Tibial artery (tissue), 4 donors: ENCODE data around the gene C19orf47.

Experiments
- DNase-seq, 2 donors: peaks; one replicate each; pipeline ENCODE4 v3.0.0-alpha.2; 2019
- H3K27ac ChIP-seq, 2 donors: fragments of 200-600 bp; sonication (generic) in 1 of 2; 1 replicate in 1 of 2; 2 replicates in 1 of 2; pipeline ENCODE4 v1.5.1; 2018 to 2019; ENCODE audit warnings: mild to moderate bottlenecking in 1 of 2
- H3K27me3 ChIP-seq, 2 donors: fragments of 200-600 bp; sonication (generic) in 1 of 2; one replicate each; pipeline versions ENCODE4 v1.5.1 to v1.6.0; 2016 to 2019
- H3K36me3 ChIP-seq, 3 donors: fragments of 200-600 bp; sonication (generic) in 2 of 3; one replicate each; pipeline ENCODE4 v1.5.1; 2016 to 2019; ENCODE audit warnings: mild to moderate bottlenecking in 2 of 3
- H3K4me1 ChIP-seq, 4 donors: fragments of 200-600 bp; sonication (generic) in 2 of 4; 1 replicate in 3 of 4; 2 replicates in 1 of 4; pipeline ENCODE4 v1.5.1; 2016 to 2019
- H3K4me3 ChIP-seq, 2 donors: fragments of 200-600 bp; sonication (generic) in 1 of 2; 1 replicate in 1 of 2; 2 replicates in 1 of 2; pipeline ENCODE4 v1.5.1; 2018 to 2019; ENCODE audit warnings: mild to moderate bottlenecking in 2 of 2
- H3K9me3 ChIP-seq, 3 donors: fragments of 200-600 bp; sonication (generic) in 1 of 3; one replicate each; pipeline ENCODE4 v1.5.1; 2016 to 2019
- CTCF ChIP-seq, 2 experiments: fragments of 200-600 bp in 1 of 2; fragments of 450-650 bp in 1 of 2; IDR thresholded peaks; one replicate each; pipeline ENCODE4 v1.5.1; 2017 to 2019; ENCODE audit warnings: antibody characterized with exemption in 2 of 2, mild to moderate bottlenecking in 1 of 2, moderate library complexity in 1 of 2
- intact Hi-C: fragments of 100-400 bp; cut with DNase I; formaldehyde crosslinking; loops from one replicate; pipeline ENCODE4 v1.15.0; 2023; ENCODE audit warnings: low total_unique reads

Gene C19orf47

GRCh38 chr19:40278361-40279035, 69.7 kb downstream of the C19orf47 start:
- intact Hi-C loops = no loop called here
- peak overlapping the region; percentile 11 to 36 for H3K4me3 ChIP-seq
- peak in 1 of 2 donors; percentile 48 for DNase-seq

GRCh38 chr19:40277356-40278059, 70.7 kb downstream of the C19orf47 start:
- Histone ChIP-seq H3K9me3 (no peaks in the 10 kb centered on the region), H3K27me3 (no peaks in the 10 kb centered on the region), H3K36me3 (peaks cover 0 to 7% (median 6%) of the 10 kb centered on the region in 3 donors), H3K4me1 (peaks cover 0 to 70% (median 56%) of the 10 kb centered on the region in 4 donors), H3K4me3 (no peak overlapping the region), H3K27ac (no peak overlapping the region)
- no peak for TF ChIP-seq CTCF (IDR thresholded peaks at IDR 0.05)
- intact Hi-C loops = no loop called here
- DNase-seq = peak in 1 of 2 donors; percentile 56

More at GRCh38 chr19:40278361-40279035, 69.7 kb downstream of the C19orf47 start:
- Histone ChIP-seq H3K36me3 (peaks cover 0 to 7% (median 0%) of the 10 kb centered on the region in 3 donors), H3K4me1 (peaks cover 0 to 79% (median 64%) of the 10 kb centered on the region in 4 donors), H3K27me3 (no peaks in the 10 kb centered on the region), H3K27ac (peak overlapping the region; percentile 51 to 58), H3K9me3 (no peaks in the 10 kb centered on the region)
- no peak for TF ChIP-seq CTCF (IDR thresholded peaks at IDR 0.05)

GRCh38 chr19:40274585-40275544, 73.3 kb downstream of the C19orf47 start:
- Histone ChIP-seq H3K36me3 (peaks cover 0 to 13% (median 0%) of the 10 kb centered on the region in 3 donors), H3K4me1 (peaks cover 0 to 46% (median 38%) of the 10 kb centered on the region in 4 donors), H3K9me3 (no peaks in the 10 kb centered on the region), H3K27me3 (no peaks in the 10 kb centered on the region), H3K27ac (no peak overlapping the region), H3K4me3 (no peak overlapping the region)
- intact Hi-C loops = no loop called here
- peak in 1 of 2 donors; percentile 61 for DNase-seq
- TF ChIP-seq CTCF (IDR thresholded peaks at IDR 0.05) = no peak

- peak in 1 of 2 donors; percentile 25 for DNase-seq
- H3K4me3 ChIP-seq = no peak overlapping the region
- H3K9me3 ChIP-seq = no peaks in the 10 kb centered on the region
- H3K27ac ChIP-seq = no peak overlapping the region
- H3K27me3 ChIP-seq = no peaks in the 10 kb centered on the region
- TF ChIP-seq CTCF (IDR thresholded peaks at IDR 0.05) = no peak
- intact Hi-C loops = no loop called here
- peaks cover 0 to 35% (median 27%) of the 10 kb centered on the region in 4 donors for H3K4me1 ChIP-seq
- H3K36me3 ChIP-seq = peaks cover 0 to 13% (median 4%) of the 10 kb centered on the region in 3 donors
These were observed 74.5 kb downstream of the C19orf47 start for GRCh38 chr19:40273469-40274360.
